22Rv1 (cell line): ENCODE results near the gene RFESD.

Experiments
- ZFX ChIP-seq: fragments of 450-650 bp; IDR thresholded peaks from 2 replicates; pipeline ENCODE4 v1.6.1; 2017; ENCODE audit warnings: antibody characterized with exemption, borderline replicate concordance
- TF ChIP-seq, protein P1 (sequence below): fragments of 450-650 bp; IDR thresholded peaks from 2 replicates; pipeline ENCODE4 v1.5.1; 2017; ENCODE audit warnings: mild to moderate bottlenecking

DNA sequence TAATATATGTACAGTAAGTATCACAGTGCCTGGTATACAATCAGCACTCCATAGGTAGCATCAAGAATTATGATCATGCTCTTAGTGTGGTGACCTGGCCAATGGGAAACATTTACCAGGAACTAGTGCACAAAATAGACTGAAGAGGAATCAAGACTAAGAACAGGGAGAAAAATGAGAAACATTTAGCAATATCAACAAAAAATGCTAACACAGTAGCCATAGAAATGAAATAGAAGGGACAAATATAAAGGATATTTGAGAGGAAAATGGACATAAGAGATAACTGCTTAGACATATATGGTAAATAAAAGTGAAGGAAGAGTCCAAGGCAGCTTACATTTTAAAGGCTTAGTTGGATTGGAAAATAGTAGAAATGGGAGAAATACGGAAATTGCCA, 52.8 kb downstream of the RFESD start:
- TF ChIP-seq, protein P1, sequence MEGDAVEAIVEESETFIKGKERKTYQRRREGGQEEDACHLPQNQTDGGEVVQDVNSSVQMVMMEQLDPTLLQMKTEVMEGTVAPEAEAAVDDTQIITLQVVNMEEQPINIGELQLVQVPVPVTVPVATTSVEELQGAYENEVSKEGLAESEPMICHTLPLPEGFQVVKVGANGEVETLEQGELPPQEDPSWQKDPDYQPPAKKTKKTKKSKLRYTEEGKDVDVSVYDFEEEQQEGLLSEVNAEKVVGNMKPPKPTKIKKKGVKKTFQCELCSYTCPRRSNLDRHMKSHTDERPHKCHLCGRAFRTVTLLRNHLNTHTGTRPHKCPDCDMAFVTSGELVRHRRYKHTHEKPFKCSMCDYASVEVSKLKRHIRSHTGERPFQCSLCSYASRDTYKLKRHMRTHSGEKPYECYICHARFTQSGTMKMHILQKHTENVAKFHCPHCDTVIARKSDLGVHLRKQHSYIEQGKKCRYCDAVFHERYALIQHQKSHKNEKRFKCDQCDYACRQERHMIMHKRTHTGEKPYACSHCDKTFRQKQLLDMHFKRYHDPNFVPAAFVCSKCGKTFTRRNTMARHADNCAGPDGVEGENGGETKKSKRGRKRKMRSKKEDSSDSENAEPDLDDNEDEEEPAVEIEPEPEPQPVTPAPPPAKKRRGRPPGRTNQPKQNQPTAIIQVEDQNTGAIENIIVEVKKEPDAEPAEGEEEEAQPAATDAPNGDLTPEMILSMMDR, result no peak
- no peak for TF ChIP-seq ZFX
